ENCODE measurements around the gene RCBTB1. TPM values are rescaled to one million over a fixed set of nuclear protein-coding genes. Genes with fewer than 3 reads are reported as not detected.

RCBTB1 gene
- total RNA-seq, 1 experiment from 2014 or later, result 26.1 TPM

DNA sequence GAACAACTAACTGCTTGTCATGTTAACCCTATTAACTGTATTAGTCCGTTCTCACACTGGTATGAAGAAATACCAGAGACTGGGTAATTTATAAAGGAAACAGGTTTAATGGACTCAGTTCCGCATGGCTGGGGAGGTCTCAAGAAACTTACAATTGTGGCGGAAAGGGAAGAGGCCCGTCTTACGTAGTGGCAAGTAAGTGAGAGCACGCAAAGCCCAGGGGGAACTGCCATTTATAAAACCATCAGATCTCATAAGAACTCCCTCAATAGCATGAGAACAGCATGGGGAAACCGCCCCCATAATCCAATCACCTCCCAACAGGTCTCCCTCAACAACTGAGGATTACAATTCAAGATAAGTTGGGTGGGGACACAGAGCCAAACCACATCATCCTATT is 54.9 kb downstream of the RCBTB1 start:
- H3K27me3 Mint-ChIP-seq (ENCODE audit: low read depth), result no peaks in the 10 kb centered on the region; the same call in 1 of the 2 replicates
- H2AK5ac ChIP-seq (ENCODE audit: insufficient read length, low read length), result no peak overlapping the region

More for the DNA sequence above, 54.9 kb downstream of the RCBTB1 start:
- H2BK120ac ChIP-seq (ENCODE audit: low read depth, low read length, poor library complexity, severe bottlenecking), result no peak overlapping the region
- no peaks in the 10 kb centered on the region for H3K23me2 ChIP-seq (ENCODE audit: insufficient read length, low read depth, low read length, poor library complexity, severe bottlenecking)
- H4K8ac ChIP-seq (replicated peaks; ENCODE audit: insufficient read length, low read depth, low read length), result no peak overlapping the region
- no peak overlapping the region for H2AFZ ChIP-seq (ENCODE audit: low read length)
- no peak for DNase-seq
- no peak overlapping the region for H3K14ac ChIP-seq (ENCODE audit: insufficient read depth, low read length)
- H3K4me3 Mint-ChIP-seq, result no peak overlapping the region
- no peak overlapping the region for H3K27ac ChIP-seq (ENCODE audit: insufficient read length, low read depth, low read length)
- H3K79me2 ChIP-seq (ENCODE audit: insufficient read depth, low read length), result no peaks in the 10 kb centered on the region
- no peak overlapping the region for H3K4me2 ChIP-seq (ENCODE audit: insufficient read depth, insufficient read length, low read length)
- H3K4me1 ChIP-seq (ENCODE audit: insufficient read depth, low read length), result no peaks in the 10 kb centered on the region
- H3K27ac Mint-ChIP-seq, result peak overlapping the region in 1 of 3 experiments; percentile 58; a peak in 1 of 7 replicates
- H4K5ac ChIP-seq (ENCODE audit: insufficient read length, low read depth, low read length), result no peak overlapping the region
- H4K91ac ChIP-seq (ENCODE audit: insufficient read length, low read depth, low read length), result no peak overlapping the region
- H3K18ac ChIP-seq (ENCODE audit: insufficient read length, low read depth, low read length), result no peak overlapping the region
- no peak overlapping the region for H3K23ac ChIP-seq (ENCODE audit: insufficient read length, low read depth, low read length)
- no peak overlapping the region for H3K9ac ChIP-seq (ENCODE audit: extremely low read depth, insufficient read length, low read length)
- no peaks in the 10 kb centered on the region for H3K27me3 ChIP-seq (ENCODE audit: insufficient read depth, low read length)
- H2BK5ac ChIP-seq (ENCODE audit: insufficient read length, low read length), result no peak overlapping the region
- TF ChIP-seq, protein P1, sequence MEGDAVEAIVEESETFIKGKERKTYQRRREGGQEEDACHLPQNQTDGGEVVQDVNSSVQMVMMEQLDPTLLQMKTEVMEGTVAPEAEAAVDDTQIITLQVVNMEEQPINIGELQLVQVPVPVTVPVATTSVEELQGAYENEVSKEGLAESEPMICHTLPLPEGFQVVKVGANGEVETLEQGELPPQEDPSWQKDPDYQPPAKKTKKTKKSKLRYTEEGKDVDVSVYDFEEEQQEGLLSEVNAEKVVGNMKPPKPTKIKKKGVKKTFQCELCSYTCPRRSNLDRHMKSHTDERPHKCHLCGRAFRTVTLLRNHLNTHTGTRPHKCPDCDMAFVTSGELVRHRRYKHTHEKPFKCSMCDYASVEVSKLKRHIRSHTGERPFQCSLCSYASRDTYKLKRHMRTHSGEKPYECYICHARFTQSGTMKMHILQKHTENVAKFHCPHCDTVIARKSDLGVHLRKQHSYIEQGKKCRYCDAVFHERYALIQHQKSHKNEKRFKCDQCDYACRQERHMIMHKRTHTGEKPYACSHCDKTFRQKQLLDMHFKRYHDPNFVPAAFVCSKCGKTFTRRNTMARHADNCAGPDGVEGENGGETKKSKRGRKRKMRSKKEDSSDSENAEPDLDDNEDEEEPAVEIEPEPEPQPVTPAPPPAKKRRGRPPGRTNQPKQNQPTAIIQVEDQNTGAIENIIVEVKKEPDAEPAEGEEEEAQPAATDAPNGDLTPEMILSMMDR (conservative IDR thresholded peaks at IDR 0.05), result no peak
- no peak overlapping the region for H3K4ac ChIP-seq (ENCODE audit: low read depth, low read length)
- H3K79me1 ChIP-seq (ENCODE audit: insufficient read depth, low read depth, low read length, poor library complexity, severe bottlenecking), result no peaks in the 10 kb centered on the region
- H4K20me1 ChIP-seq (ENCODE audit: control insufficient read depth, insufficient read depth, insufficient read length), result no peaks in the 10 kb centered on the region
- H2BK12ac ChIP-seq (ENCODE audit: insufficient read length, low read depth, low read length), result no peak overlapping the region
- no peaks in the 10 kb centered on the region for H3K9me3 ChIP-seq (ENCODE audit: control insufficient read depth, low read depth, low read length)
- no peaks in the 10 kb centered on the region for H3K9me3 Mint-ChIP-seq
- no peak overlapping the region for H2BK20ac ChIP-seq (ENCODE audit: low read depth, low read length, poor library complexity, severe bottlenecking)
- WGBS (ENCODE audit: extremely low coverage, insufficient read length, low lambda C conversion rate), result no CpG with 5 or more reads among the region's 7 CpGs
- H3T11ph ChIP-seq (ENCODE audit: low read length), result no peak overlapping the region
- peaks cover 8 to 22% (median 21%) of the 10 kb centered on the region in 3 experiments; a peak in 5 of 7 replicates for H3K36me3 Mint-ChIP-seq (ENCODE audit: insufficient read depth in 1 of 3, low read depth in 3 of 3)
- no peak overlapping the region for H3K56ac ChIP-seq (ENCODE audit: insufficient read length, low read depth, low read length)
- H2BK15ac ChIP-seq (ENCODE audit: low read depth, low read length), result no peak overlapping the region
- H3K4me1 Mint-ChIP-seq, result no peaks in the 10 kb centered on the region; a peak in 1 of 4 replicates

Data from H9 (cell line).